SK-N-SH (cell line): Measurements from ENCODE around the gene FAM78B. TPM values are rescaled to one million over a fixed set of nuclear protein-coding genes. Genes with fewer than 3 reads are reported as not detected.

Experiments used
- CTCF ChIA-PET: fragments of 300-600, 350-600 bp; formaldehyde crosslinking; extraction: SDS; loops from one replicate; lab custom pipeline; 2021; lab: Yijun Ruan, JAX
- POLR2A ChIA-PET: fragments of 350-600 bp; sonication (Branson Sonifier 250); formaldehyde crosslinking; extraction: SDS; loops from one replicate; lab custom pipeline; 2020; ENCODE audit warnings: antibody characterized with exemption, inconsistent platforms; lab: Yijun Ruan, JAX
- DNase-seq: peaks from one replicate; pipeline ENCODE4 v3.0.0; 2012
- H2AFZ ChIP-seq: fragments of 200-600 bp; sonication (generic); 2 replicates; pipeline ENCODE4 v1.8.1; 2016; ENCODE audit warnings: antibody characterized with exemption, mild to moderate bottlenecking, low read depth
- H3F3A ChIP-seq: fragments of 200-600 bp; sonication (generic); replicated peaks from 2 replicates; pipeline ENCODE3; 2016; ENCODE audit warnings: antibody characterized with exemption, mild to moderate bottlenecking; ENCODE audit not compliant: insufficient read depth
- H3K27ac ChIP-seq, 2 experiments: fragments of 200-500 bp in 1 of 2; fragments of 200-600 bp in 1 of 2; sonication (Bioruptor generic) in 1 of 2; sonication (generic), shearing (Covaris generic) in 1 of 2; 2 replicates each; pipeline versions ENCODE4 v1.5.1 to v1.6.1; 2014 to 2016; ENCODE audit warnings: low read depth in 2 of 2, inconsistent platforms in 1 of 2, low read length in 1 of 2, mild to moderate bottlenecking in 1 of 2, mixed read lengths in 1 of 2
- H3K27me3 ChIP-seq: fragments of 200-600 bp; sonication (generic), shearing (Covaris generic); 2 replicates; pipeline ENCODE4 v1.6.1; 2016; ENCODE audit warnings: mixed run types; ENCODE audit not compliant: insufficient read depth
- H3K36me3 ChIP-seq, 2 experiments: fragments of 200-500 bp in 1 of 2; fragments of 200-600 bp in 1 of 2; sonication (Bioruptor generic) in 1 of 2; sonication (generic) in 1 of 2; replicated peaks in 1 of 2; 2 replicates each; pipeline versions ENCODE3 to v1.5.1; 2014 to 2016; ENCODE audit warnings: low read length in 1 of 2, mild to moderate bottlenecking in 1 of 2; ENCODE audit not compliant: insufficient read depth in 2 of 2, control insufficient read depth in 1 of 2
- H3K4me1 ChIP-seq, 2 experiments: fragments of 200-500 bp in 1 of 2; fragments of 200-600 bp in 1 of 2; sonication (Bioruptor generic) in 1 of 2; sonication (generic), shearing (Covaris generic) in 1 of 2; 2 replicates each; pipeline versions ENCODE4 v1.5.1 to v1.6.1; 2014 to 2016; ENCODE audit warnings: low read depth in 1 of 2, low read length in 1 of 2, mixed run types in 1 of 2; ENCODE audit not compliant: insufficient read depth in 2 of 2, control insufficient read depth in 1 of 2
- H3K4me2 ChIP-seq: fragments of 200-600 bp; sonication (generic), shearing (Covaris generic); 2 replicates; pipeline ENCODE4 v1.6.1; 2017; ENCODE audit warnings: mixed run types
- H3K4me3 ChIP-seq, 2 experiments: fragments of 200-500 bp in 1 of 2; fragments of 200-600 bp in 1 of 2; sonication (Bioruptor generic) in 1 of 2; sonication (generic), shearing (Covaris generic) in 1 of 2; 2 replicates each; pipeline versions ENCODE4 v1.5.1 to v1.8.1; 2014 to 2016; ENCODE audit warnings: low read depth in 2 of 2, inconsistent platforms in 1 of 2, low read length in 1 of 2, mild to moderate bottlenecking in 1 of 2, mixed read lengths in 1 of 2, moderate library complexity in 1 of 2
- H3K79me2 ChIP-seq: fragments of 200-600 bp; sonication (generic); 2 replicates; pipeline ENCODE4 v1.8.1; 2017; ENCODE audit warnings: mild to moderate bottlenecking; ENCODE audit not compliant: insufficient read depth
- H3K9ac ChIP-seq: fragments of 200-600 bp; sonication (generic); 2 replicates; pipeline ENCODE4 v1.6.1; 2017; ENCODE audit warnings: mixed run types
- H3K9me2 ChIP-seq: fragments of 200-600 bp; sonication (generic); 2 replicates; pipeline ENCODE4 v1.6.1; 2017; ENCODE audit warnings: mixed run types
- H3K9me3 ChIP-seq: fragments of 200-600 bp; sonication (generic); 2 replicates; pipeline ENCODE4 v1.6.1; 2017; ENCODE audit warnings: mixed run types, mild to moderate bottlenecking, moderate library complexity
- H4K20me1 ChIP-seq: fragments of 200-600 bp; sonication (generic); 2 replicates; pipeline ENCODE4 v1.6.1; 2017; ENCODE audit warnings: mild to moderate bottlenecking, mixed run types; ENCODE audit not compliant: insufficient read depth
- CHD2 ChIP-seq: fragments of 150-350 bp; IDR thresholded peaks from 2 replicates; pipeline ENCODE4 v1.6.1; 2018; ENCODE audit warnings: low read length; ENCODE audit not compliant: partially characterized antibody
- FOSL2 ChIP-seq: IDR thresholded peaks from 2 replicates; pipeline ENCODE4 v1.4.0; 2012; ENCODE audit warnings: low read depth, mild to moderate bottlenecking, moderate library complexity, borderline replicate concordance
- JUND ChIP-seq: IDR thresholded peaks from 2 replicates; pipeline ENCODE4 v1.4.0; 2012
- POLR2AphosphoS5 ChIP-seq: IDR thresholded peaks from 2 replicates; pipeline ENCODE4 v1.6.1; 2012; ENCODE audit warnings: low read depth, low read length
- RCOR1 ChIP-seq: fragments of 150-350 bp; IDR thresholded peaks from 2 replicates; pipeline ENCODE4 v1.6.1; 2017; ENCODE audit warnings: antibody characterized with exemption, low read length
- SMC3 ChIP-seq: IDR thresholded peaks from 2 replicates; pipeline ENCODE4 v1.6.1; 2012; ENCODE audit warnings: low read depth, low read length, improper control_type of control experiment
- TEAD4 ChIP-seq: IDR thresholded peaks from 2 replicates; pipeline ENCODE4 v1.4.0; 2012; ENCODE audit warnings: mild to moderate bottlenecking, borderline replicate concordance; ENCODE audit not compliant: insufficient read depth
- YY1 ChIP-seq: IDR thresholded peaks from 2 replicates; pipeline ENCODE4 v1.4.0; 2012; ENCODE audit warnings: low read depth, mild to moderate bottlenecking
- WGBS: methylation state at CpG from one replicate; pipeline ENCODE4 v1.1.6; 2017; ENCODE audit warnings: low lambda C conversion rate; 5-methylcytosine and 5-hydroxymethylcytosine counted together
- polyA plus RNA-seq, 3 experiments: library from polyadenylated mRNA; depleted of rRNA; stranded (reverse); fragments of >200 nt; gene quantifications; 2 replicates each; pipeline ENCODE4 v1.2.3, GENCODE V29; 2012
- TF ChIP-seq, protein P1 (sequence below): fragments of 150-350 bp; IDR thresholded peaks from 2 replicates; pipeline ENCODE4 v1.6.1; 2016; ENCODE audit warnings: mild to moderate bottlenecking, low read depth, low read length
- TF ChIP-seq, protein P2 (sequence below): IDR thresholded peaks from 2 replicates; pipeline ENCODE4 v1.6.1; 2012; ENCODE audit warnings: mild to moderate bottlenecking, low read depth, low read length, moderate library complexity
- TF ChIP-seq, protein P3 (sequence below): fragments of 200-600 bp; sonication (generic); IDR thresholded peaks from 2 replicates; pipeline ENCODE4 v1.6.1; 2017; ENCODE audit warnings: antibody characterized with exemption, mild to moderate bottlenecking, moderate library complexity

FAM78B gene
- polyA plus RNA-seq, 1 of the 3 experiments (the other 2 are of a cell fraction): 0.36 TPM

DNA sequence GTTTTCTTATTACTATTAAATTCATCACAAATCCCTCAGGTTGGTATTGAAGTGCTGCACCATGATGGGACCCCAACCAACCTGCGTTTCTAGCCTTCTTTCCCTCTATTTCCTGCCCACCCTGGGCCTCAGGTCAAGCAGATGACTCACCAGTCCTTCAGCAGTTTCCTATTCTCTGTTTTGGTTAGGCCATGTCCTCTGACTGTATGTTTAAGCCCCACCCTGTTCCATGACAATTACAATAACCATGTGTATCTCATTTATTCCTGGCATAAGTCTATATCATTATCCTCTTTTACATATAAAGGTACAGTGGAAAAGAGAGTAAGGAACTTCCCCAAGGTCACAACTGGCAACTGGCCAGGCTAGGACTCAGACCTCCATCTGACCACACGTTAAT is 5.3 kb upstream of the FAM78B start:
- H3K27ac ChIP-seq: no peak overlapping the region
- H3K4me1 ChIP-seq: peaks cover 0 to 7% of the 10 kb centered on the region in 2 experiments; a peak in 2 of 4 replicates
- no peaks in the 10 kb centered on the region for H3K36me3 ChIP-seq
- H3K79me2 ChIP-seq: no peaks in the 10 kb centered on the region
- no peaks in the 10 kb centered on the region for H3K9me3 ChIP-seq
- CTCF ChIA-PET: interaction anchor here (1.7 kb wide), 1 partner anchor 247 kb away, joined by 8 read pairs; no protein-coding TSS in a partner anchor
- H3F3A ChIP-seq: no peaks in the 10 kb centered on the region
- no peak overlapping the region for H2AFZ ChIP-seq
- POLR2A ChIA-PET: no interaction called here
- TF ChIP-seq SMC3 (no peak), JUND (no peak), RCOR1 (no peak), YY1 (no peak), TEAD4 (no peak), FOSL2 (no peak), POLR2AphosphoS5 (no peak), CHD2 (no peak)
- TF ChIP-seq, protein P1, sequence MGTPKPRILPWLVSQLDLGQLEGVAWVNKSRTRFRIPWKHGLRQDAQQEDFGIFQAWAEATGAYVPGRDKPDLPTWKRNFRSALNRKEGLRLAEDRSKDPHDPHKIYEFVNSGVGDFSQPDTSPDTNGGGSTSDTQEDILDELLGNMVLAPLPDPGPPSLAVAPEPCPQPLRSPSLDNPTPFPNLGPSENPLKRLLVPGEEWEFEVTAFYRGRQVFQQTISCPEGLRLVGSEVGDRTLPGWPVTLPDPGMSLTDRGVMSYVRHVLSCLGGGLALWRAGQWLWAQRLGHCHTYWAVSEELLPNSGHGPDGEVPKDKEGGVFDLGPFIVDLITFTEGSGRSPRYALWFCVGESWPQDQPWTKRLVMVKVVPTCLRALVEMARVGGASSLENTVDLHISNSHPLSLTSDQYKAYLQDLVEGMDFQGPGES: no peak
- TF ChIP-seq, protein P2, sequence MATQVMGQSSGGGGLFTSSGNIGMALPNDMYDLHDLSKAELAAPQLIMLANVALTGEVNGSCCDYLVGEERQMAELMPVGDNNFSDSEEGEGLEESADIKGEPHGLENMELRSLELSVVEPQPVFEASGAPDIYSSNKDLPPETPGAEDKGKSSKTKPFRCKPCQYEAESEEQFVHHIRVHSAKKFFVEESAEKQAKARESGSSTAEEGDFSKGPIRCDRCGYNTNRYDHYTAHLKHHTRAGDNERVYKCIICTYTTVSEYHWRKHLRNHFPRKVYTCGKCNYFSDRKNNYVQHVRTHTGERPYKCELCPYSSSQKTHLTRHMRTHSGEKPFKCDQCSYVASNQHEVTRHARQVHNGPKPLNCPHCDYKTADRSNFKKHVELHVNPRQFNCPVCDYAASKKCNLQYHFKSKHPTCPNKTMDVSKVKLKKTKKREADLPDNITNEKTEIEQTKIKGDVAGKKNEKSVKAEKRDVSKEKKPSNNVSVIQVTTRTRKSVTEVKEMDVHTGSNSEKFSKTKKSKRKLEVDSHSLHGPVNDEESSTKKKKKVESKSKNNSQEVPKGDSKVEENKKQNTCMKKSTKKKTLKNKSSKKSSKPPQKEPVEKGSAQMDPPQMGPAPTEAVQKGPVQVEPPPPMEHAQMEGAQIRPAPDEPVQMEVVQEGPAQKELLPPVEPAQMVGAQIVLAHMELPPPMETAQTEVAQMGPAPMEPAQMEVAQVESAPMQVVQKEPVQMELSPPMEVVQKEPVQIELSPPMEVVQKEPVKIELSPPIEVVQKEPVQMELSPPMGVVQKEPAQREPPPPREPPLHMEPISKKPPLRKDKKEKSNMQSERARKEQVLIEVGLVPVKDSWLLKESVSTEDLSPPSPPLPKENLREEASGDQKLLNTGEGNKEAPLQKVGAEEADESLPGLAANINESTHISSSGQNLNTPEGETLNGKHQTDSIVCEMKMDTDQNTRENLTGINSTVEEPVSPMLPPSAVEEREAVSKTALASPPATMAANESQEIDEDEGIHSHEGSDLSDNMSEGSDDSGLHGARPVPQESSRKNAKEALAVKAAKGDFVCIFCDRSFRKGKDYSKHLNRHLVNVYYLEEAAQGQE: no peak
- TF ChIP-seq, protein P3, sequence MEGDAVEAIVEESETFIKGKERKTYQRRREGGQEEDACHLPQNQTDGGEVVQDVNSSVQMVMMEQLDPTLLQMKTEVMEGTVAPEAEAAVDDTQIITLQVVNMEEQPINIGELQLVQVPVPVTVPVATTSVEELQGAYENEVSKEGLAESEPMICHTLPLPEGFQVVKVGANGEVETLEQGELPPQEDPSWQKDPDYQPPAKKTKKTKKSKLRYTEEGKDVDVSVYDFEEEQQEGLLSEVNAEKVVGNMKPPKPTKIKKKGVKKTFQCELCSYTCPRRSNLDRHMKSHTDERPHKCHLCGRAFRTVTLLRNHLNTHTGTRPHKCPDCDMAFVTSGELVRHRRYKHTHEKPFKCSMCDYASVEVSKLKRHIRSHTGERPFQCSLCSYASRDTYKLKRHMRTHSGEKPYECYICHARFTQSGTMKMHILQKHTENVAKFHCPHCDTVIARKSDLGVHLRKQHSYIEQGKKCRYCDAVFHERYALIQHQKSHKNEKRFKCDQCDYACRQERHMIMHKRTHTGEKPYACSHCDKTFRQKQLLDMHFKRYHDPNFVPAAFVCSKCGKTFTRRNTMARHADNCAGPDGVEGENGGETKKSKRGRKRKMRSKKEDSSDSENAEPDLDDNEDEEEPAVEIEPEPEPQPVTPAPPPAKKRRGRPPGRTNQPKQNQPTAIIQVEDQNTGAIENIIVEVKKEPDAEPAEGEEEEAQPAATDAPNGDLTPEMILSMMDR: no peak
- no peaks in the 10 kb centered on the region for H3K9me2 ChIP-seq
- no peaks in the 10 kb centered on the region for H4K20me1 ChIP-seq
- no peaks in the 10 kb centered on the region for H3K27me3 ChIP-seq
- no peak overlapping the region for H3K4me2 ChIP-seq
- no peak overlapping the region for H3K9ac ChIP-seq
- H3K4me3 ChIP-seq: no peak overlapping the region
- 12% methylated on average over 2 of the region's 2 CpGs for WGBS
- DNase-seq: no peak
